Caco-2 (cell line): ENCODE data around the gene PALLD. TPM values are rescaled to one million over a fixed set of nuclear protein-coding genes. Genes with fewer than 3 reads are reported as not detected.

Source experiments
- BruUV-seq: library from RNA; stranded (reverse); fragments of 400-500 nt; replicated peaks from 2 replicates; lab custom pipeline; 2021; lab: Mats Ljungman, UMichigan
- CTCF ChIA-PET: fragments of 300-600 bp; sonication (Branson Sonifier 250); formaldehyde crosslinking; loops from one replicate; lab custom pipeline; 2022; ENCODE audit warnings: antibody characterized with exemption; lab: Charles Lee
- POLR2A ChIA-PET: fragments of 300-600 bp; sonication (Branson Sonifier 250); formaldehyde crosslinking; loops from one replicate; lab custom pipeline; 2022; ENCODE audit warnings: antibody characterized with exemption; lab: Charles Lee
- DNase-seq, 2 experiments: peaks; one replicate each; pipeline versions ENCODE4 v3.0.0 to v3.0.0-alpha.2; 2020 to 2022
- H3K27me3 ChIP-seq: replicated peaks from 2 replicates; pipeline ENCODE4 v1.6.0; 2011; ENCODE audit warnings: low read length; ENCODE audit not compliant: control insufficient read depth, insufficient read depth
- H3K36me3 ChIP-seq: 2 replicates; pipeline ENCODE4 v1.5.1; 2011; ENCODE audit warnings: low read length; ENCODE audit not compliant: control insufficient read depth, insufficient read depth
- H3K4me1 ChIP-seq: fragments of 250-450 bp; sonication (Bioruptor Pico); 2 replicates; pipeline ENCODE4 v1.5.1; 2020; ENCODE audit warnings: mild to moderate bottlenecking
- H3K4me3 ChIP-seq: 2 replicates; pipeline ENCODE4 v1.5.1; 2011; ENCODE audit warnings: low read depth, mild to moderate bottlenecking, control low read depth, low read length
- H3K9me3 ChIP-seq: fragments of 250-450 bp; sonication (Bioruptor Pico); 2 replicates; pipeline ENCODE4 v1.5.1; 2020; ENCODE audit warnings: mild to moderate bottlenecking, moderate library complexity
- H3K27ac Mint-ChIP-seq: one replicate; pipeline ENCODE4 v1.8.0; 2022; ENCODE audit warnings: mixed read lengths; ENCODE audit not compliant: unreplicated experiment
- H3K27me3 Mint-ChIP-seq: one replicate; pipeline ENCODE4 v1.8.0; 2022; ENCODE audit warnings: mixed read lengths; ENCODE audit not compliant: insufficient read depth, unreplicated experiment
- H3K36me3 Mint-ChIP-seq: one replicate; pipeline ENCODE4 v1.8.0; 2022; ENCODE audit warnings: mild to moderate bottlenecking, mixed read lengths; ENCODE audit not compliant: insufficient read depth, unreplicated experiment
- H3K4me1 Mint-ChIP-seq: one replicate; pipeline ENCODE4 v1.8.0; 2022; ENCODE audit warnings: low read depth, mixed read lengths; ENCODE audit not compliant: unreplicated experiment
- H3K4me3 Mint-ChIP-seq: one replicate; pipeline ENCODE4 v1.8.0; 2022; ENCODE audit warnings: mild to moderate bottlenecking, moderate library complexity, mixed read lengths; ENCODE audit not compliant: unreplicated experiment
- H3K9me3 Mint-ChIP-seq: one replicate; pipeline ENCODE4 v1.8.0; 2022; ENCODE audit warnings: mixed read lengths; ENCODE audit not compliant: unreplicated experiment
- CTCF ChIP-seq, 2 experiments: fragments of 200-600 bp in 1 of 2; IDR thresholded peaks; 1 replicate in 1 of 2; 2 replicates in 1 of 2; pipeline versions ENCODE4 v1.5.1 to v1.8.0; 2011 to 2022; ENCODE audit warnings: antibody characterized with exemption in 1 of 2, control low read depth in 1 of 2, inconsistent platforms in 1 of 2, low read depth in 1 of 2, low read length in 1 of 2, mild to moderate bottlenecking in 1 of 2, moderate library complexity in 1 of 2; ENCODE audit not compliant: insufficient read depth in 1 of 2, severe bottlenecking in 1 of 2, unreplicated experiment in 1 of 2
- intact Hi-C: fragments of 100-400 bp; cut with micrococcal nuclease; formaldehyde crosslinking; loops from one replicate; pipeline ENCODE4 v1.10.0; 2022; ENCODE audit not compliant: unreplicated experiment
- total RNA-seq: library from RNA; stranded (reverse); gene quantifications from 2 replicates; pipeline ENCODE4 v1.2.3, GENCODE V29; 2022

PALLD gene
- total RNA-seq, 1 experiment from 2014 or later, result 12.3 TPM

DNA sequence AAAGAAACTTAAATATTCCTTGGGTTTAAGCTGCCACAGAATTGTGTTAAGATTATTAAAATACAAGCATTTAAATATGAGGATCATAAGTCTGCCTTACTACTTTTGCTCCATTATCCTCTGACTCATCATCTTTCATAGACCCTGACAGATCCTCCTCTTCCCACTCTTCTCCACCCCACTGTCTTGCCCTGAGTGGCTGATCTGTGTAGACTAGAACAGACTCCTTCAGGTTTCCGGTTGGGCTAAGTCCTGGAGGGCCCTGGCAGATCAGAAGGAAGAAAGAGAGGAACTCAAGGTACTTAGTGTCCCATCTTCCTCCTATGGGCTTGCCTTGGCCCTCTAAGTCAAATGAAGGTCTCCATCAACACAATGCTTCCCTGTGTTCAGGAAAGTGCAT lies 30.7 kb downstream of the PALLD start:
- Mint-ChIP-seq H3K27ac (no peak overlapping the region), H3K4me3 (no peak overlapping the region), H3K4me1 (no peaks in the 10 kb centered on the region), H3K36me3 (no peaks in the 10 kb centered on the region), H3K9me3 (no peaks in the 10 kb centered on the region), H3K27me3 (no peaks in the 10 kb centered on the region)
- Histone ChIP-seq H3K9me3 (no peaks in the 10 kb centered on the region), H3K4me3 (no peak overlapping the region), H3K36me3 (no peaks in the 10 kb centered on the region), H3K27me3 (no peaks in the 10 kb centered on the region), H3K4me1 (no peaks in the 10 kb centered on the region)
- intact Hi-C loops, result no loop called here
- ChIA-PET CTCF (no interaction called here), POLR2A (no interaction called here)
- no TSS peak for BruUV-seq
- DNase-seq, result no peak
- TF ChIP-seq CTCF (IDR thresholded peaks at IDR 0.05; ENCODE audit: insufficient read depth in 1 of 2, low read depth in 1 of 2, low read length in 1 of 2, severe bottlenecking in 1 of 2, unreplicated experiment in 1 of 2), result no peak

DNA sequence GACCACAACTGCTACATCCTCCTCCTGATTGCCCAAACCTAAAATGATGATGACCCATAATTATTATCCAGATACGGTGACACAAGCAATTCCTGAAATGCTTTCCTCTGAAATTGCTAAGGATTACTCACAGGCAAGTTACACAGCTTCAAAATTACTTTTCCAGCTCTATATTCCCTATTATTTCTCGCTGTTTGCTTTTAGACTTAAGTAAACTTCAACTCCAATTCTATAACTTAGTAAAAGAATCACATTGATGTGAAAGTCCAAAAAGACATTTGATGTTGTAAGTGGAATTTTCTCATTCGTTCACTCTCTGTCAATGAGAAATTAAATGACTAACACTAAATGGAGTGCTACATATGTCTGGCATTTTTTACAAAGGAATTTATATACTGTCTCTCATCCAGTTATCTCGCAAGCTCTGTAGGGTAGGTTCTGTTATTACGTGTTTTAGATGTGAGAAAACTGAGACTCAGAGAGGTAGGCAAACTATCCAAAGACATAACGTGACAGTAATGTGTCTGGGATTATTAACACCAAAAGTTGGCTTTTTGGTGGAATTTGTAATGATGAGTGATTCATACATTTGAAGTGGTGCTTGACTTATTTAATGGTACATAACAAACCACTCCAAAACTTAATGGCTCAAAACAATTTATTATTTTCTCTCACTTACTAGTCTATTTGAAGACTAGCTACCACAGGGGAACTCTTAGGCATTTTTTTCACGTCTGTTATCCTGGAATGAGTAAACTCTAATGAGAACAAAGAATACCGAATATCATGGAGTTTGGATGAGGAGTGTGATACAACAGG lies 31.5 kb downstream of the PALLD start:
- no peak for DNase-seq
- H3K36me3 ChIP-seq, result no peaks in the 10 kb centered on the region
- H3K4me3 ChIP-seq, result no peak overlapping the region
- H3K4me1 ChIP-seq, result no peaks in the 10 kb centered on the region
- CTCF ChIA-PET, result no interaction called here
- Mint-ChIP-seq H3K27ac (no peak overlapping the region), H3K9me3 (no peaks in the 10 kb centered on the region), H3K27me3 (no peaks in the 10 kb centered on the region), H3K36me3 (no peaks in the 10 kb centered on the region), H3K4me3 (no peak overlapping the region), H3K4me1 (no peaks in the 10 kb centered on the region)
- POLR2A ChIA-PET, result no interaction called here
- intact Hi-C loops, result no loop called here
- no peaks in the 10 kb centered on the region for H3K27me3 ChIP-seq
- no peak for TF ChIP-seq CTCF (IDR thresholded peaks at IDR 0.05; ENCODE audit: insufficient read depth in 1 of 2, low read depth in 1 of 2, low read length in 1 of 2, severe bottlenecking in 1 of 2, unreplicated experiment in 1 of 2)
- H3K9me3 ChIP-seq, result no peaks in the 10 kb centered on the region
- BruUV-seq, result no TSS peak

DNA sequence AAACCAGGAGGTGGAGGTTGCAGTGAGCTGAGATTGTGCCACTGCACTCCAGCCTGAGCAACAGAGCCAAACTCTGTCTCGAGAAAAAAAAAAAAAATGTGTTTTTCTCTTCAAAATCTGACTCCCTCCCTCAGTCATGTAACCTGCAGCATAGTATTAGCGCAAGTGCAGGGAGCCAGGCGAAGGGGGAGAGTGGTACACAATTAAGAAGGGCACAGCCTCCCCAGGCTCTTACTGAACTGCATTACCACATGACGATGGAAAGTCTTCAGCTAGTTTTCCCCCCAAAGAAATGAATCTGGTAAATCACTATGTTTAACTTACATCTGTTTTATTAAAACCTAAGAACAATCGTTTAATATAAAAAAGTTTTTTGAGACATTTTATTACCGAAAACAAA lies 32.4 kb downstream of the PALLD start:
- H3K36me3 ChIP-seq, result no peaks in the 10 kb centered on the region
- Mint-ChIP-seq H3K4me1 (no peaks in the 10 kb centered on the region), H3K36me3 (no peaks in the 10 kb centered on the region), H3K4me3 (no peak overlapping the region), H3K9me3 (no peaks in the 10 kb centered on the region), H3K27me3 (no peaks in the 10 kb centered on the region), H3K27ac (no peak overlapping the region)
- BruUV-seq, result no TSS peak
- no peak overlapping the region for H3K4me3 ChIP-seq
- POLR2A ChIA-PET, result no interaction called here
- TF ChIP-seq CTCF (IDR thresholded peaks at IDR 0.05; ENCODE audit: insufficient read depth in 1 of 2, low read depth in 1 of 2, low read length in 1 of 2, severe bottlenecking in 1 of 2, unreplicated experiment in 1 of 2), result no peak
- CTCF ChIA-PET, result no interaction called here
- H3K27me3 ChIP-seq, result no peaks in the 10 kb centered on the region
- no peaks in the 10 kb centered on the region for H3K4me1 ChIP-seq
- no peak for DNase-seq
- intact Hi-C loops, result no loop called here
- no peaks in the 10 kb centered on the region for H3K9me3 ChIP-seq
